H9 (cell line): ENCODE results near the gene GLP2R. TPM values are rescaled to one million over a fixed set of nuclear protein-coding genes. Genes with fewer than 3 reads are reported as not detected.

Experiments
- DNase-seq: peaks from one replicate; pipeline ENCODE4 v3.0.0-alpha.2; 2017
- H2AFZ ChIP-seq: one replicate; pipeline ENCODE4 v1.6.1; 2013; ENCODE audit warnings: mild to moderate bottlenecking, low read length, control low read depth, moderate library complexity
- H2AK5ac ChIP-seq: 2 replicates; pipeline ENCODE4 v1.6.1; 2013; ENCODE audit warnings: low read length, control low read depth, mixed read lengths; ENCODE audit not compliant: insufficient read length
- H2BK120ac ChIP-seq: one replicate; pipeline ENCODE4 v1.6.1; 2013; ENCODE audit warnings: low read depth, mild to moderate bottlenecking, low read length, control low read depth, inconsistent platforms; ENCODE audit not compliant: poor library complexity, severe bottlenecking
- H2BK12ac ChIP-seq: 2 replicates; pipeline ENCODE4 v1.6.1; 2013; ENCODE audit warnings: low read length, control low read depth, mixed read lengths, low read depth; ENCODE audit not compliant: insufficient read length
- H2BK15ac ChIP-seq: 2 replicates; pipeline ENCODE4 v1.6.1; 2013; ENCODE audit warnings: low read depth, low read length, control low read depth
- H2BK20ac ChIP-seq: one replicate; pipeline ENCODE4 v1.6.1; 2013; ENCODE audit warnings: low read depth, mild to moderate bottlenecking, low read length, control low read depth, inconsistent platforms; ENCODE audit not compliant: poor library complexity, severe bottlenecking
- H2BK5ac ChIP-seq: 2 replicates; pipeline ENCODE4 v1.6.1; 2013; ENCODE audit warnings: low read length, control low read depth, mixed read lengths; ENCODE audit not compliant: insufficient read length
- H3K14ac ChIP-seq: 2 replicates; pipeline ENCODE4 v1.6.1; 2013; ENCODE audit warnings: low read length, control low read depth; ENCODE audit not compliant: insufficient read depth
- H3K18ac ChIP-seq: 2 replicates; pipeline ENCODE4 v1.6.1; 2013; ENCODE audit warnings: low read depth, mild to moderate bottlenecking, mixed read lengths, low read length, control low read depth; ENCODE audit not compliant: insufficient read length
- H3K23ac ChIP-seq: 2 replicates; pipeline ENCODE4 v1.6.1; 2013; ENCODE audit warnings: low read length, control low read depth, mixed read lengths, low read depth; ENCODE audit not compliant: insufficient read length
- H3K23me2 ChIP-seq: 2 replicates; pipeline ENCODE4 v1.6.1; 2013; ENCODE audit warnings: low read depth, mild to moderate bottlenecking, mixed read lengths, low read length, control low read depth; ENCODE audit not compliant: insufficient read length, poor library complexity, severe bottlenecking
- H3K27ac ChIP-seq: 2 replicates; pipeline ENCODE4 v1.5.1; 2013; ENCODE audit warnings: low read length, control low read depth, mixed read lengths, low read depth; ENCODE audit not compliant: insufficient read length
- H3K27me3 ChIP-seq: 2 replicates; pipeline ENCODE4 v1.6.1; 2013; ENCODE audit warnings: low read length, control low read depth, inconsistent platforms; ENCODE audit not compliant: insufficient read depth
- H3K4ac ChIP-seq: 2 replicates; pipeline ENCODE4 v1.6.1; 2013; ENCODE audit warnings: low read depth, mild to moderate bottlenecking, control low read depth, inconsistent platforms, low read length, moderate library complexity
- H3K4me1 ChIP-seq: 2 replicates; pipeline ENCODE4 v1.6.1; 2013; ENCODE audit warnings: low read length, control low read depth, inconsistent platforms; ENCODE audit not compliant: insufficient read depth
- H3K4me2 ChIP-seq: 2 replicates; pipeline ENCODE4 v1.6.1; 2013; ENCODE audit warnings: low read length, control low read depth, mixed read lengths; ENCODE audit not compliant: insufficient read length, insufficient read depth
- H3K56ac ChIP-seq: 2 replicates; pipeline ENCODE4 v1.6.1; 2013; ENCODE audit warnings: low read depth, mild to moderate bottlenecking, mixed read lengths, low read length, control low read depth; ENCODE audit not compliant: insufficient read length
- H3K79me1 ChIP-seq: 2 replicates; pipeline ENCODE4 v1.6.1; 2013; ENCODE audit warnings: low read depth, mild to moderate bottlenecking, moderate library complexity, low read length, control low read depth, inconsistent platforms; ENCODE audit not compliant: insufficient read depth, poor library complexity, severe bottlenecking
- H3K79me2 ChIP-seq: 2 replicates; pipeline ENCODE4 v1.6.1; 2013; ENCODE audit warnings: low read length, control low read depth, inconsistent platforms; ENCODE audit not compliant: insufficient read depth
- H3K9ac ChIP-seq: 2 replicates; pipeline ENCODE4 v1.6.1; 2013; ENCODE audit warnings: low read length, control low read depth, mixed read lengths; ENCODE audit not compliant: insufficient read length; ENCODE audit errors: extremely low read depth
- H3K9me3 ChIP-seq: one replicate; pipeline ENCODE4 v1.6.1; 2013; ENCODE audit warnings: low read depth, low read length, inconsistent platforms; ENCODE audit not compliant: control insufficient read depth
- H3T11ph ChIP-seq: one replicate; pipeline ENCODE4 v1.6.1; 2013; ENCODE audit warnings: mild to moderate bottlenecking, low read length, control low read depth, inconsistent platforms
- H4K20me1 ChIP-seq: one replicate; pipeline ENCODE4 v1.6.1; 2013; ENCODE audit not compliant: control insufficient read depth, insufficient read length, insufficient read depth
- H4K5ac ChIP-seq: 2 replicates; pipeline ENCODE4 v1.6.1; 2013; ENCODE audit warnings: low read depth, mild to moderate bottlenecking, mixed read lengths, low read length, control low read depth; ENCODE audit not compliant: insufficient read length
- H4K8ac ChIP-seq: replicated peaks from 2 replicates; pipeline ENCODE4 v1.6.1; 2013; ENCODE audit warnings: low read length, control low read depth, mixed read lengths, low read depth; ENCODE audit not compliant: insufficient read length
- H4K91ac ChIP-seq: 2 replicates; pipeline ENCODE4 v1.6.1; 2013; ENCODE audit warnings: low read depth, mild to moderate bottlenecking, moderate library complexity, mixed read lengths, low read length, control low read depth; ENCODE audit not compliant: insufficient read length
- H3K27ac Mint-ChIP-seq, 3 experiments: 2 replicates in 2 of 3; 3 replicates in 1 of 3; pipeline ENCODE4 v1.8.0; 2020 to 2021; ENCODE audit warnings: mixed read lengths in 3 of 3, mild to moderate bottlenecking in 1 of 3, moderate library complexity in 1 of 3
- H3K27me3 Mint-ChIP-seq: 2 replicates; pipeline ENCODE4 v1.8.0; 2021; ENCODE audit warnings: low read depth, mild to moderate bottlenecking, moderate library complexity, mixed read lengths
- H3K36me3 Mint-ChIP-seq, 3 experiments: 2 replicates in 2 of 3; 3 replicates in 1 of 3; pipeline ENCODE4 v1.8.0; 2020 to 2021; ENCODE audit warnings: low read depth in 3 of 3, mixed read lengths in 3 of 3; ENCODE audit not compliant: insufficient read depth in 1 of 3
- H3K4me1 Mint-ChIP-seq, 2 experiments: 2 replicates each; pipeline ENCODE4 v1.8.0; 2020; ENCODE audit warnings: mixed read lengths in 2 of 2
- H3K4me3 Mint-ChIP-seq, 2 experiments: 2 replicates in 1 of 2; 3 replicates in 1 of 2; pipeline ENCODE4 v1.8.0; 2020 to 2021; ENCODE audit warnings: mild to moderate bottlenecking in 2 of 2, mixed read lengths in 2 of 2, moderate library complexity in 1 of 2
- H3K9me3 Mint-ChIP-seq, 2 experiments: 2 replicates in 1 of 2; 3 replicates in 1 of 2; pipeline ENCODE4 v1.8.0; 2020; ENCODE audit warnings: mild to moderate bottlenecking in 2 of 2, mixed read lengths in 2 of 2, moderate library complexity in 1 of 2
- WGBS: extraction: QIAGEN DNeasy Blood & Tissue Kit; methylation state at CpG from one replicate; pipeline ENCODE4 v1.1.7; 2013; ENCODE audit warnings: missing lambda C conversion rate, low lambda C conversion rate, mixed read lengths; ENCODE audit not compliant: insufficient read length; ENCODE audit errors: extremely low coverage; 5-methylcytosine and 5-hydroxymethylcytosine counted together
- total RNA-seq: library from RNA; stranded (reverse); gene quantifications from 2 replicates; pipeline ENCODE4 v1.2.1, GENCODE V29; 2021
- TF ChIP-seq, protein P1 (sequence below): fragments of 200-600 bp; sonication (generic); conservative IDR thresholded peaks from 3 replicates; pipeline ENCODE4 v1.8.0; 2021; ENCODE audit warnings: antibody characterized with exemption, mild to moderate bottlenecking

GLP2R gene
- total RNA-seq, 1 experiment from 2014 or later, result not detected

DNA sequence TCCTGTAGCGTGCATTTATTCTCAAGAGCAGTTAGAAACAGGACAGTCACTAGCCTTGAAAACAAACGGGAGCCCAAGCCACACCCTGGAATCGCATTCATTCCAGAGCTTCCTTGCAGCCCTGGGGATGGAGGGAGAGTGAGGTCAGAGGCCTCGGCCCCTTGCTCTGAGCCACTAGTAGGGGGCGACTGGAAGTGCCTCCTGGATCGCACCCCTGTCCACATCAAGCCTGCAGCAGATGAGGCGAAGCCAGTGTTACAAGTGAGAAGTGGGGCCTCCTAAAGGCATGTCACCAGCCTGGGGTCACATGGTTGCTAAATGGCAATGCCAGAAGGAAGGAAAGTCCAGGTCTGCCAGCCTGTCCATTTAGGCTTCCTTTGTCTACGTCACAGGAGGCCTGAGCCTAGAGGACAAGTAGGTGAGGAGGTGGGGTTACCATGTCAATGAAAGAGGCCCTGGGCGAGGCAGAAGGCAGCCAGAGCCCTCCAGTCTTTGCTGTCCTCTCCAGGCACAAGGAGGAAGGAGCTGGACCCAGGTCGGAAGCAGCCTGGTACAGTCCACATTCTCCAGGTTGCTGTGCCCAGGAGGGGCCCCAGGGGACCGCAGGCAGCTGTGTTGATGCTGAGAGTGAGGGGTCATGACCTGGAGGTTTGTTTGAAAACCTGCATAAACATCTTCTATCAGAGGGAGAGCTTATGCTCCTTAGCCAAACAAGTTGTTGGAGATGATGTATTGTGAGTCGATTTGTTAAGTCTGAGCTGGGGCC, 82.3 kb downstream of the GLP2R start:
- no peak overlapping the region for H3K4me3 Mint-ChIP-seq
- no peaks in the 10 kb centered on the region; a peak in 1 of 7 replicates for H3K36me3 Mint-ChIP-seq
- H4K8ac ChIP-seq, result no peak overlapping the region
- H3T11ph ChIP-seq, result no peak overlapping the region
- H3K18ac ChIP-seq, result no peak overlapping the region
- H2BK12ac ChIP-seq, result no peak overlapping the region
- no peak for DNase-seq
- H3K4me1 ChIP-seq, result no peaks in the 10 kb centered on the region; the same call in 1 of the 2 replicates
- H3K9me3 Mint-ChIP-seq, result peaks cover 0 to 2% of the 10 kb centered on the region in 2 experiments; a peak in 2 of 5 replicates
- H3K4ac ChIP-seq, result no peak overlapping the region
- no peaks in the 10 kb centered on the region for H3K79me2 ChIP-seq
- no peak overlapping the region for H3K9ac ChIP-seq
- no peak overlapping the region for H4K5ac ChIP-seq
- H2BK5ac ChIP-seq, result no peak overlapping the region
- no peaks in the 10 kb centered on the region for H3K79me1 ChIP-seq
- H4K20me1 ChIP-seq, result no peaks in the 10 kb centered on the region
- H3K4me1 Mint-ChIP-seq, result peaks cover 14 to 30% of the 10 kb centered on the region in 2 experiments
- H2AK5ac ChIP-seq, result no peak overlapping the region
- peaks cover 10% of the 10 kb centered on the region for H3K27me3 Mint-ChIP-seq
- H3K23ac ChIP-seq, result no peak overlapping the region
- H3K27ac Mint-ChIP-seq, result no peak overlapping the region; a peak in 1 of 7 replicates
- no peak overlapping the region for H2BK15ac ChIP-seq
- no peak overlapping the region for H2AFZ ChIP-seq
- no peak overlapping the region for H2BK20ac ChIP-seq
- H3K23me2 ChIP-seq, result no peaks in the 10 kb centered on the region
- WGBS, result no CpG with 5 or more reads among the region's 12 CpGs
- no peak overlapping the region for H3K27ac ChIP-seq
- H3K4me2 ChIP-seq, result no peak overlapping the region
- H3K14ac ChIP-seq, result peak overlapping the region; percentile 48; the same call in 1 of the 2 replicates
- TF ChIP-seq, protein P1, sequence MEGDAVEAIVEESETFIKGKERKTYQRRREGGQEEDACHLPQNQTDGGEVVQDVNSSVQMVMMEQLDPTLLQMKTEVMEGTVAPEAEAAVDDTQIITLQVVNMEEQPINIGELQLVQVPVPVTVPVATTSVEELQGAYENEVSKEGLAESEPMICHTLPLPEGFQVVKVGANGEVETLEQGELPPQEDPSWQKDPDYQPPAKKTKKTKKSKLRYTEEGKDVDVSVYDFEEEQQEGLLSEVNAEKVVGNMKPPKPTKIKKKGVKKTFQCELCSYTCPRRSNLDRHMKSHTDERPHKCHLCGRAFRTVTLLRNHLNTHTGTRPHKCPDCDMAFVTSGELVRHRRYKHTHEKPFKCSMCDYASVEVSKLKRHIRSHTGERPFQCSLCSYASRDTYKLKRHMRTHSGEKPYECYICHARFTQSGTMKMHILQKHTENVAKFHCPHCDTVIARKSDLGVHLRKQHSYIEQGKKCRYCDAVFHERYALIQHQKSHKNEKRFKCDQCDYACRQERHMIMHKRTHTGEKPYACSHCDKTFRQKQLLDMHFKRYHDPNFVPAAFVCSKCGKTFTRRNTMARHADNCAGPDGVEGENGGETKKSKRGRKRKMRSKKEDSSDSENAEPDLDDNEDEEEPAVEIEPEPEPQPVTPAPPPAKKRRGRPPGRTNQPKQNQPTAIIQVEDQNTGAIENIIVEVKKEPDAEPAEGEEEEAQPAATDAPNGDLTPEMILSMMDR, result no peak
- H4K91ac ChIP-seq, result no peak overlapping the region
- H2BK120ac ChIP-seq, result no peak overlapping the region
- no peaks in the 10 kb centered on the region for H3K27me3 ChIP-seq
- H3K9me3 ChIP-seq, result no peaks in the 10 kb centered on the region
- no peak overlapping the region for H3K56ac ChIP-seq
